Activated CD4-positive, alpha-beta T cell treated with anti-CD3 and anti-CD28 coated beads for 36 hours (primary cell): ENCODE measurements around the gene PRRG2. TPM values are rescaled to one million over a fixed set of nuclear protein-coding genes. Genes with fewer than 3 reads are reported as not detected.

Experiments
- ATAC-seq: fragments of 200-7000 bp; cut with Tn5 transposase; one replicate; pipeline ENCODE4 v1.10.0; 2021; ENCODE audit warnings: mild to moderate bottlenecking, moderate library complexity
- CTCF ChIA-PET: fragments of 350-600 bp; sonication (Branson Sonifier 250); formaldehyde crosslinking; loops from one replicate; lab custom pipeline; 2021; ENCODE audit warnings: antibody characterized with exemption; lab: Charles Lee
- POLR2A ChIA-PET: fragments of 350-600 bp; sonication (Branson Sonifier 250); formaldehyde crosslinking; loops from one replicate; lab custom pipeline; 2021; ENCODE audit warnings: antibody characterized with exemption, inconsistent platforms; lab: Charles Lee
- DNase-seq: peaks from one replicate; pipeline ENCODE4 v3.0.0-alpha.2; 2020
- H3K27ac Mint-ChIP-seq: one replicate; pipeline ENCODE4 v1.8.0; 2021; ENCODE audit warnings: mixed read lengths
- H3K27me3 Mint-ChIP-seq: one replicate; pipeline ENCODE4 v1.8.0; 2021; ENCODE audit warnings: mixed read lengths
- H3K36me3 Mint-ChIP-seq: one replicate; pipeline ENCODE4 v1.8.0; 2021; ENCODE audit warnings: low read depth, mixed read lengths
- H3K4me1 Mint-ChIP-seq: one replicate; pipeline ENCODE4 v1.8.0; 2021; ENCODE audit warnings: mixed read lengths
- H3K4me3 Mint-ChIP-seq: one replicate; pipeline ENCODE4 v1.8.0; 2021; ENCODE audit warnings: mild to moderate bottlenecking, moderate library complexity, mixed read lengths
- H3K9me3 Mint-ChIP-seq: one replicate; pipeline ENCODE4 v1.8.0; 2021; ENCODE audit warnings: low read depth, mixed read lengths
- intact Hi-C, 2 experiments: fragments of 100-400 bp; cut with DNase I in 1 of 2; cut with micrococcal nuclease in 1 of 2; formaldehyde crosslinking; loops; one replicate each; pipeline versions ENCODE4 v1.14.2 to v1.15.1; 2022 to 2024; cut with DNase I, micrococcal nuclease
- total RNA-seq, 2 experiments: library from RNA; stranded (reverse); gene quantifications; one replicate each; pipeline ENCODE4 v1.2.3, GENCODE V29; 2021

PRRG2 gene
- total RNA-seq, 2 experiments from 2014 or later, result 0.81 to 1.6 TPM

GRCh38 chr19:49583239-49583638 lies 2.1 kb downstream of the PRRG2 start:
- intact Hi-C loops, result loop anchor here in 1 of 2 experiments (10.0 kb wide), 1 partner anchor 948 kb away; the partner anchor contains the start of gene DBP
- ChIA-PET CTCF (interaction anchor here (0.6 to 1.5 kb wide), 3 partner anchors 65 to 134 kb away, joined by 3 read pairs; no protein-coding TSS in a partner anchor), POLR2A (no interaction called here)
- Mint-ChIP-seq H3K9me3 (no peaks in the 10 kb centered on the region), H3K4me3 (no peak overlapping the region), H3K27me3 (no peaks in the 10 kb centered on the region), H3K4me1 (peaks cover 23% of the 10 kb centered on the region), H3K27ac (no peak overlapping the region), H3K36me3 (peaks cover 2% of the 10 kb centered on the region)
- DNase-seq (no peak), ATAC-seq (no peak)

GRCh38 chr19:49585023-49585422 lies 3.9 kb downstream of the PRRG2 start:
- intact Hi-C loops, result loop anchor here in 1 of 2 experiments (10.0 kb wide), 1 partner anchor 950 kb away; the partner anchor contains the start of gene DBP
- H3K4me3 Mint-ChIP-seq, result no peak overlapping the region
- no peaks in the 10 kb centered on the region for H3K9me3 Mint-ChIP-seq
- H3K4me1 Mint-ChIP-seq, result peaks cover 24% of the 10 kb centered on the region
- DNase-seq, result no peak
- H3K36me3 Mint-ChIP-seq, result peaks cover 2% of the 10 kb centered on the region
- ChIA-PET CTCF (interaction anchor here (0.8 kb wide), 1 partner anchor 108 kb away, joined by 3 read pairs; no protein-coding TSS in a partner anchor), POLR2A (no interaction called here)
- H3K27ac Mint-ChIP-seq, result no peak overlapping the region
- no peak for ATAC-seq
- no peaks in the 10 kb centered on the region for H3K27me3 Mint-ChIP-seq

GRCh38 chr19:49587227-49587626 lies 6.1 kb downstream of the PRRG2 start:
- CTCF ChIA-PET, result interaction anchor here (0.6 to 1.2 kb wide), 2 partner anchors 16 to 21 kb away, joined by 3 to 5 read pairs; no protein-coding TSS in a partner anchor
- ATAC-seq (no peak), DNase-seq (no peak)
- Mint-ChIP-seq H3K27ac (no peak overlapping the region), H3K4me1 (peaks cover 19% of the 10 kb centered on the region), H3K4me3 (no peak overlapping the region), H3K9me3 (no peaks in the 10 kb centered on the region), H3K36me3 (no peaks in the 10 kb centered on the region), H3K27me3 (no peaks in the 10 kb centered on the region)
- intact Hi-C loops, result loop anchor here in 1 of 2 experiments (10.0 kb wide), 1 partner anchor 952 kb away; the partner anchor contains the start of gene DBP
- POLR2A ChIA-PET, result no interaction called here

- no peaks in the 10 kb centered on the region for H3K9me3 Mint-ChIP-seq
- CTCF ChIA-PET, result interaction anchor here (0.7 to 2.1 kb wide), 3 partner anchors 8 to 54 kb away, joined by 3 to 13 read pairs (median 4); partner anchors contain the start of genes NOSIP, PRRG2 and SCAF1
- POLR2A ChIA-PET, result interaction anchor here (0.6 to 2.1 kb wide), 3 partner anchors 8 to 61 kb away, joined by 3 to 6 read pairs (median 3); partner anchors contain the start of genes NOSIP, PRRG2 and RCN3
- DNase-seq (peak; percentile 77), ATAC-seq (peak; percentile 2)
- peaks cover 2% of the 10 kb centered on the region for H3K36me3 Mint-ChIP-seq
- peak overlapping the region; percentile 35 for H3K27ac Mint-ChIP-seq
- no peaks in the 10 kb centered on the region for H3K27me3 Mint-ChIP-seq
- peaks cover 21% of the 10 kb centered on the region for H3K4me1 Mint-ChIP-seq
- intact Hi-C loops, result loop anchor here in 1 of 2 experiments (10.0 kb wide), 1 partner anchor 954 kb away; the partner anchor contains the start of gene DBP
- peak overlapping the region; percentile 5 for H3K4me3 Mint-ChIP-seq
Measured at GRCh38 chr19:49588365-49589122, 7.4 kb downstream of the PRRG2 start.

GRCh38 chr19:49589502-49589905 lies 8.4 kb downstream of the PRRG2 start:
- Mint-ChIP-seq H3K9me3 (no peaks in the 10 kb centered on the region), H3K36me3 (peaks cover 11% of the 10 kb centered on the region), H3K4me3 (no peak overlapping the region), H3K4me1 (peaks cover 28% of the 10 kb centered on the region), H3K27ac (no peak overlapping the region), H3K27me3 (no peaks in the 10 kb centered on the region)
- ChIA-PET CTCF (interaction anchor here (1.7 to 2.1 kb wide), 2 partner anchors 9 to 53 kb away, joined by 4 to 13 read pairs; partner anchors contain the start of genes NOSIP, PRRG2 and SCAF1), POLR2A (interaction anchor here (0.6 to 2.1 kb wide), 3 partner anchors 9 to 137 kb away, joined by 3 to 8 read pairs (median 6); partner anchors contain the start of genes NOSIP, PRRG2 and RPS11)
- ATAC-seq, result no peak
- peak; percentile 29 for DNase-seq
- intact Hi-C loops, result loop anchor here in 1 of 2 experiments (10.0 kb wide), 1 partner anchor 955 kb away; the partner anchor contains the start of gene DBP

GRCh38 chr19:49590071-49590970 lies 9.2 kb downstream of the PRRG2 start:
- CTCF ChIA-PET, result interaction anchor here (1.1 to 2.1 kb wide), 4 partner anchors 10 to 86 kb away, joined by 3 to 13 read pairs (median 4); partner anchors contain the start of genes NOSIP, PRRG2, RRAS and SCAF1
- peak overlapping the region; percentile 84 for H3K27ac Mint-ChIP-seq
- DNase-seq, result peak; percentile 98
- H3K4me1 Mint-ChIP-seq, result peaks cover 28% of the 10 kb centered on the region
- ATAC-seq, result peak; percentile 80
- no peaks in the 10 kb centered on the region for H3K9me3 Mint-ChIP-seq
- intact Hi-C loops, result loop anchor here (1.0 to 5.0 kb wide), 13 partner anchors 10 to 598 kb away; partner anchors contain the start of genes NOSIP (in 2 of the 2), ALDH16A1 (in 1 of the 2), ATF5 (in 1 of the 2) and BCL2L12 (in 1 of the 2)
- H3K27me3 Mint-ChIP-seq, result no peaks in the 10 kb centered on the region
- POLR2A ChIA-PET, result interaction anchor here (0.6 to 2.1 kb wide), 4 partner anchors 10 to 138 kb away, joined by 3 to 8 read pairs (median 5); partner anchors contain the start of genes NOSIP, PRRG2, RPS11 and RRAS
- peak overlapping the region; percentile 79 for H3K4me3 Mint-ChIP-seq
- peaks cover 15% of the 10 kb centered on the region for H3K36me3 Mint-ChIP-seq

GRCh38 chr19:49590971-49591730 lies 10.0 kb downstream of the PRRG2 start, which contains the start of gene PRR12:
Gene PRR12 (plus strand): TSS chr19:49591182. CDS start chr19:49591655, 473 bp downstream.
- peak within 1 kb of the TSS; percentile 79 for H3K4me3 Mint-ChIP-seq
- DNase-seq (peak; percentile 87), ATAC-seq (peak; percentile 10)
- H3K27me3 Mint-ChIP-seq, result no peaks in the 10 kb centered on the region
- H3K36me3 Mint-ChIP-seq, result peaks cover 18% of the 10 kb centered on the region
- H3K9me3 Mint-ChIP-seq, result no peaks in the 10 kb centered on the region
- H3K4me1 Mint-ChIP-seq, result peaks cover 28% of the 10 kb centered on the region
- CTCF ChIA-PET, result interaction anchor here (1.1 kb wide), 2 partner anchors 49 to 85 kb away, joined by 3 to 5 read pairs; partner anchors contain the start of gene RRAS
- intact Hi-C loops, result loop anchor here (1.0 to 5.0 kb wide), 15 partner anchors 11 to 599 kb away; partner anchors contain the start of genes NOSIP (in 2 of the 2), ALDH16A1 (in 1 of the 2), ATF5 (in 1 of the 2) and BCL2L12 (in 1 of the 2)
- POLR2A ChIA-PET, result interaction anchor here (1.4 kb wide), 1 partner anchor 49 kb away, joined by 4 read pairs; the partner anchor contains the start of gene RRAS
- peak within 1 kb of the TSS; percentile 84 for H3K27ac Mint-ChIP-seq

GRCh38 chr19:49591731-49592485 lies 10.8 kb downstream of the PRRG2 start:
- peak overlapping the region; percentile 84 for H3K27ac Mint-ChIP-seq
- ATAC-seq (no peak), DNase-seq (peak; percentile 77)
- peaks cover 28% of the 10 kb centered on the region for H3K4me1 Mint-ChIP-seq
- intact Hi-C loops, result loop anchor here (1.0 to 5.0 kb wide), 9 partner anchors 27 to 600 kb away; partner anchors contain the start of genes PNKP (in 2 of the 2), BCL2L12 (in 1 of the 2), GYS1 (in 1 of the 2) and IRF3 (in 1 of the 2)
- no peaks in the 10 kb centered on the region for H3K9me3 Mint-ChIP-seq
- ChIA-PET CTCF (no interaction called here), POLR2A (interaction anchor here (0.6 to 0.7 kb wide), 2 partner anchors 140 to 175 kb away, joined by 3 read pairs; partner anchors contain the start of gene PIH1D1)
- peaks cover 19% of the 10 kb centered on the region for H3K36me3 Mint-ChIP-seq
- no peaks in the 10 kb centered on the region for H3K27me3 Mint-ChIP-seq
- H3K4me3 Mint-ChIP-seq, result peak overlapping the region; percentile 79
